H9 (cell line): ENCODE data around the gene DNAJB5. TPM values are rescaled to one million over a fixed set of nuclear protein-coding genes. Genes with fewer than 3 reads are reported as not detected.

Source experiments
- DNase-seq: peaks from one replicate; pipeline ENCODE4 v3.0.0-alpha.2; 2017
- H2AFZ ChIP-seq: one replicate; pipeline ENCODE4 v1.6.1; 2013; ENCODE audit warnings: mild to moderate bottlenecking, low read length, control low read depth, moderate library complexity
- H2AK5ac ChIP-seq: 2 replicates; pipeline ENCODE4 v1.6.1; 2013; ENCODE audit warnings: low read length, control low read depth, mixed read lengths; ENCODE audit not compliant: insufficient read length
- H2BK120ac ChIP-seq: one replicate; pipeline ENCODE4 v1.6.1; 2013; ENCODE audit warnings: low read depth, mild to moderate bottlenecking, low read length, control low read depth, inconsistent platforms; ENCODE audit not compliant: poor library complexity, severe bottlenecking
- H2BK12ac ChIP-seq: 2 replicates; pipeline ENCODE4 v1.6.1; 2013; ENCODE audit warnings: low read length, control low read depth, mixed read lengths, low read depth; ENCODE audit not compliant: insufficient read length
- H2BK15ac ChIP-seq: 2 replicates; pipeline ENCODE4 v1.6.1; 2013; ENCODE audit warnings: low read depth, low read length, control low read depth
- H2BK20ac ChIP-seq: one replicate; pipeline ENCODE4 v1.6.1; 2013; ENCODE audit warnings: low read depth, mild to moderate bottlenecking, low read length, control low read depth, inconsistent platforms; ENCODE audit not compliant: poor library complexity, severe bottlenecking
- H2BK5ac ChIP-seq: 2 replicates; pipeline ENCODE4 v1.6.1; 2013; ENCODE audit warnings: low read length, control low read depth, mixed read lengths; ENCODE audit not compliant: insufficient read length
- H3K14ac ChIP-seq: 2 replicates; pipeline ENCODE4 v1.6.1; 2013; ENCODE audit warnings: low read length, control low read depth; ENCODE audit not compliant: insufficient read depth
- H3K18ac ChIP-seq: 2 replicates; pipeline ENCODE4 v1.6.1; 2013; ENCODE audit warnings: low read depth, mild to moderate bottlenecking, mixed read lengths, low read length, control low read depth; ENCODE audit not compliant: insufficient read length
- H3K23ac ChIP-seq: 2 replicates; pipeline ENCODE4 v1.6.1; 2013; ENCODE audit warnings: low read length, control low read depth, mixed read lengths, low read depth; ENCODE audit not compliant: insufficient read length
- H3K23me2 ChIP-seq: 2 replicates; pipeline ENCODE4 v1.6.1; 2013; ENCODE audit warnings: low read depth, mild to moderate bottlenecking, mixed read lengths, low read length, control low read depth; ENCODE audit not compliant: insufficient read length, poor library complexity, severe bottlenecking
- H3K27ac ChIP-seq: 2 replicates; pipeline ENCODE4 v1.5.1; 2013; ENCODE audit warnings: low read length, control low read depth, mixed read lengths, low read depth; ENCODE audit not compliant: insufficient read length
- H3K27me3 ChIP-seq: 2 replicates; pipeline ENCODE4 v1.6.1; 2013; ENCODE audit warnings: low read length, control low read depth, inconsistent platforms; ENCODE audit not compliant: insufficient read depth
- H3K4ac ChIP-seq: 2 replicates; pipeline ENCODE4 v1.6.1; 2013; ENCODE audit warnings: low read depth, mild to moderate bottlenecking, control low read depth, inconsistent platforms, low read length, moderate library complexity
- H3K4me1 ChIP-seq: 2 replicates; pipeline ENCODE4 v1.6.1; 2013; ENCODE audit warnings: low read length, control low read depth, inconsistent platforms; ENCODE audit not compliant: insufficient read depth
- H3K4me2 ChIP-seq: 2 replicates; pipeline ENCODE4 v1.6.1; 2013; ENCODE audit warnings: low read length, control low read depth, mixed read lengths; ENCODE audit not compliant: insufficient read length, insufficient read depth
- H3K56ac ChIP-seq: 2 replicates; pipeline ENCODE4 v1.6.1; 2013; ENCODE audit warnings: low read depth, mild to moderate bottlenecking, mixed read lengths, low read length, control low read depth; ENCODE audit not compliant: insufficient read length
- H3K79me1 ChIP-seq: 2 replicates; pipeline ENCODE4 v1.6.1; 2013; ENCODE audit warnings: low read depth, mild to moderate bottlenecking, moderate library complexity, low read length, control low read depth, inconsistent platforms; ENCODE audit not compliant: insufficient read depth, poor library complexity, severe bottlenecking
- H3K79me2 ChIP-seq: 2 replicates; pipeline ENCODE4 v1.6.1; 2013; ENCODE audit warnings: low read length, control low read depth, inconsistent platforms; ENCODE audit not compliant: insufficient read depth
- H3K9ac ChIP-seq: 2 replicates; pipeline ENCODE4 v1.6.1; 2013; ENCODE audit warnings: low read length, control low read depth, mixed read lengths; ENCODE audit not compliant: insufficient read length; ENCODE audit errors: extremely low read depth
- H3K9me3 ChIP-seq: one replicate; pipeline ENCODE4 v1.6.1; 2013; ENCODE audit warnings: low read depth, low read length, inconsistent platforms; ENCODE audit not compliant: control insufficient read depth
- H3T11ph ChIP-seq: one replicate; pipeline ENCODE4 v1.6.1; 2013; ENCODE audit warnings: mild to moderate bottlenecking, low read length, control low read depth, inconsistent platforms
- H4K20me1 ChIP-seq: one replicate; pipeline ENCODE4 v1.6.1; 2013; ENCODE audit not compliant: control insufficient read depth, insufficient read length, insufficient read depth
- H4K5ac ChIP-seq: 2 replicates; pipeline ENCODE4 v1.6.1; 2013; ENCODE audit warnings: low read depth, mild to moderate bottlenecking, mixed read lengths, low read length, control low read depth; ENCODE audit not compliant: insufficient read length
- H4K8ac ChIP-seq: replicated peaks from 2 replicates; pipeline ENCODE4 v1.6.1; 2013; ENCODE audit warnings: low read length, control low read depth, mixed read lengths, low read depth; ENCODE audit not compliant: insufficient read length
- H4K91ac ChIP-seq: 2 replicates; pipeline ENCODE4 v1.6.1; 2013; ENCODE audit warnings: low read depth, mild to moderate bottlenecking, moderate library complexity, mixed read lengths, low read length, control low read depth; ENCODE audit not compliant: insufficient read length
- H3K27ac Mint-ChIP-seq, 3 experiments: 2 replicates in 2 of 3; 3 replicates in 1 of 3; pipeline ENCODE4 v1.8.0; 2020 to 2021; ENCODE audit warnings: mixed read lengths in 3 of 3, mild to moderate bottlenecking in 1 of 3, moderate library complexity in 1 of 3
- H3K27me3 Mint-ChIP-seq: 2 replicates; pipeline ENCODE4 v1.8.0; 2021; ENCODE audit warnings: low read depth, mild to moderate bottlenecking, moderate library complexity, mixed read lengths
- H3K36me3 Mint-ChIP-seq, 3 experiments: 2 replicates in 2 of 3; 3 replicates in 1 of 3; pipeline ENCODE4 v1.8.0; 2020 to 2021; ENCODE audit warnings: low read depth in 3 of 3, mixed read lengths in 3 of 3; ENCODE audit not compliant: insufficient read depth in 1 of 3
- H3K4me1 Mint-ChIP-seq, 2 experiments: 2 replicates each; pipeline ENCODE4 v1.8.0; 2020; ENCODE audit warnings: mixed read lengths in 2 of 2
- H3K4me3 Mint-ChIP-seq, 2 experiments: 2 replicates in 1 of 2; 3 replicates in 1 of 2; pipeline ENCODE4 v1.8.0; 2020 to 2021; ENCODE audit warnings: mild to moderate bottlenecking in 2 of 2, mixed read lengths in 2 of 2, moderate library complexity in 1 of 2
- H3K9me3 Mint-ChIP-seq, 2 experiments: 2 replicates in 1 of 2; 3 replicates in 1 of 2; pipeline ENCODE4 v1.8.0; 2020; ENCODE audit warnings: mild to moderate bottlenecking in 2 of 2, mixed read lengths in 2 of 2, moderate library complexity in 1 of 2
- WGBS: extraction: QIAGEN DNeasy Blood & Tissue Kit; methylation state at CpG from one replicate; pipeline ENCODE4 v1.1.7; 2013; ENCODE audit warnings: missing lambda C conversion rate, low lambda C conversion rate, mixed read lengths; ENCODE audit not compliant: insufficient read length; ENCODE audit errors: extremely low coverage; 5-methylcytosine and 5-hydroxymethylcytosine counted together
- total RNA-seq: library from RNA; stranded (reverse); gene quantifications from 2 replicates; pipeline ENCODE4 v1.2.1, GENCODE V29; 2021
- TF ChIP-seq, protein P1 (sequence below): fragments of 200-600 bp; sonication (generic); conservative IDR thresholded peaks from 3 replicates; pipeline ENCODE4 v1.8.0; 2021; ENCODE audit warnings: antibody characterized with exemption, mild to moderate bottlenecking

The DNAJB5 gene
- total RNA-seq, 1 experiment from 2014 or later = 38.9 TPM

GRCh38 chr9:34989946-34990635 lies 546 bp downstream of the DNAJB5 start:
- Histone ChIP-seq H3K56ac (no peak overlapping the region), H2BK15ac (no peak overlapping the region), H3T11ph (no peak overlapping the region), H2BK20ac (no peak overlapping the region), H2AFZ (no peak overlapping the region), H3K9ac (peak overlapping the region; percentile 47), H3K14ac (peak overlapping the region; percentile 80), H3K23ac (no peak overlapping the region), H4K91ac (no peak overlapping the region), H2AK5ac (no peak overlapping the region), H3K9me3 (no peaks in the 10 kb centered on the region), H3K27me3 (no peaks in the 10 kb centered on the region), H4K8ac (no peak overlapping the region), H2BK120ac (no peak overlapping the region), H2BK5ac (no peak overlapping the region), H2BK12ac (no peak overlapping the region), H4K5ac (no peak overlapping the region), H3K18ac (peak overlapping the region; percentile 64), H4K20me1 (no peaks in the 10 kb centered on the region), H3K23me2 (peaks cover 16% of the 10 kb centered on the region), H3K27ac (no peak overlapping the region), H3K79me2 (no peaks in the 10 kb centered on the region), H3K4me1 (peaks cover 10% of the 10 kb centered on the region; the same call in 1 of the 2 replicates), H3K4me2 (peak overlapping the region; percentile 54), H3K4ac (no peak overlapping the region), H3K79me1 (no peaks in the 10 kb centered on the region)
- TF ChIP-seq, protein P1, sequence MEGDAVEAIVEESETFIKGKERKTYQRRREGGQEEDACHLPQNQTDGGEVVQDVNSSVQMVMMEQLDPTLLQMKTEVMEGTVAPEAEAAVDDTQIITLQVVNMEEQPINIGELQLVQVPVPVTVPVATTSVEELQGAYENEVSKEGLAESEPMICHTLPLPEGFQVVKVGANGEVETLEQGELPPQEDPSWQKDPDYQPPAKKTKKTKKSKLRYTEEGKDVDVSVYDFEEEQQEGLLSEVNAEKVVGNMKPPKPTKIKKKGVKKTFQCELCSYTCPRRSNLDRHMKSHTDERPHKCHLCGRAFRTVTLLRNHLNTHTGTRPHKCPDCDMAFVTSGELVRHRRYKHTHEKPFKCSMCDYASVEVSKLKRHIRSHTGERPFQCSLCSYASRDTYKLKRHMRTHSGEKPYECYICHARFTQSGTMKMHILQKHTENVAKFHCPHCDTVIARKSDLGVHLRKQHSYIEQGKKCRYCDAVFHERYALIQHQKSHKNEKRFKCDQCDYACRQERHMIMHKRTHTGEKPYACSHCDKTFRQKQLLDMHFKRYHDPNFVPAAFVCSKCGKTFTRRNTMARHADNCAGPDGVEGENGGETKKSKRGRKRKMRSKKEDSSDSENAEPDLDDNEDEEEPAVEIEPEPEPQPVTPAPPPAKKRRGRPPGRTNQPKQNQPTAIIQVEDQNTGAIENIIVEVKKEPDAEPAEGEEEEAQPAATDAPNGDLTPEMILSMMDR = no peak
- H3K9me3 Mint-ChIP-seq = no peaks in the 10 kb centered on the region
- DNase-seq = peak; percentile 94
- peaks cover 3% of the 10 kb centered on the region for H3K27me3 Mint-ChIP-seq
- peak overlapping the region; percentile 81 to 92 for H3K4me3 Mint-ChIP-seq
- peak overlapping the region; percentile 96 to 98 (median 98) for H3K27ac Mint-ChIP-seq
- WGBS = no CpG with 5 or more reads among the region's 39 CpGs
- peaks cover 48 to 74% of the 10 kb centered on the region in 2 experiments for H3K4me1 Mint-ChIP-seq
- peaks cover 17 to 25% (median 20%) of the 10 kb centered on the region in 3 experiments for H3K36me3 Mint-ChIP-seq
